ENCODE data around the gene ERBB4. TPM values are rescaled to one million over a fixed set of nuclear protein-coding genes. Genes with fewer than 3 reads are reported as not detected.

The ERBB4 gene
- 0.13 TPM in 1 of 2 replicates, not detected in the other for polyA plus RNA-seq (2014; cell fraction: cytosol; rRNA removed)
- 0.01 and 0.02 TPM in 2 replicates for polyA plus RNA-seq (2014; cell fraction: nucleus; rRNA removed)

- DNase-seq (ENCODE audit: low spot score), result no peak
Measured at GRCh38 chr2:212538305-212539071, at the start of gene ERBB4. Gene ERBB4 (minus strand): TSS chr2:212538802. CDS start chr2:212538530, 272 bp downstream.

DNA sequence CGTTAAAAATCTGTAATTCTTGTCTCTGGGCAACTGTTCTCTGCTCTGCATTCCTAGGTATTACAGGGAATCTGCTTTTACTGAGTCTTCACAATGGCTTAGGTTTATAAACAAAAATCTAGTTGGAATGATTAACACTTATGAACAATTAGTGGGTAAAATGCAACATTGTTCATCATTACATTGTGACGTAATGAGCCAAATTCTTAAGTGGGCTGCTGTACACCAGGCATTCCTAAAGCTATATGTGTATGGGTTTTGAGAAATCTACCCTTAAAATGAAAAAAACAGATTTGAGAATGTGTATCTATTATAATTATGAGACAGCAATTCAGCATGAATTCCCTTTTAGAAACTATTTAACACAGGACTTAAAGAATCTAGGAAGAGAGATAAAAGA, 41.5 kb upstream of the ERBB4 start:
- no peak for DNase-seq (ENCODE audit: low spot score)

GRCh38 chr2:212556296-212556695, 17.7 kb upstream of the ERBB4 start:
- DNase-seq (ENCODE audit: low spot score), result no peak

GRCh38 chr2:212554233-212554632, 15.6 kb upstream of the ERBB4 start:
- DNase-seq (ENCODE audit: low spot score), result no peak

GRCh38 chr2:212549941-212550340, 11.3 kb upstream of the ERBB4 start:
- no peak for DNase-seq (ENCODE audit: low spot score)

- no peak for DNase-seq (ENCODE audit: low spot score)
Measured at GRCh38 chr2:212549463-212549862, 10.9 kb upstream of the ERBB4 start.

DNA sequence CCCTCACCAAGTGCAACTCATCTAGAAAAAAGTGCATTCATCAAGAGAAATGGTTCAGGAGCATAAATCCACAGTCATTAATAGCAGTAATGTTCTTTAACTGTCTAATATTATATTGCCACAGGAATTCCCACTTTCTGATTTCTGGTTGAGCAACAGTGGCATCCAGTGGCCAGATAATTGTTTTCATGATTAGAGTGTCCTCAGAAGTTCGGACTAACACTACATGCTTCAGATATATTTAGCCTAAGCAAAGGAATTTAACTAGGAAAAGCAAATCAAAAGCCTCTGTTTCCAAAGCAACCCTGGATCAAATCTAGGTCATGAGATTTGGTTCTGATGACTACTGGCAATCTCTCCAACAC, 9.8 kb upstream of the ERBB4 start:
- no peak for DNase-seq (ENCODE audit: low spot score)

- no peak for DNase-seq (ENCODE audit: low spot score)
Measured at GRCh38 chr2:212547716-212548454, 9.3 kb upstream of the ERBB4 start.

GRCh38 chr2:212546669-212547068, 8.1 kb upstream of the ERBB4 start:
- DNase-seq (ENCODE audit: low spot score), result no peak

- no peak for DNase-seq (ENCODE audit: low spot score)
Measured at GRCh38 chr2:212540341-212540740, 1.7 kb upstream of the ERBB4 start.

- no peak for DNase-seq (ENCODE audit: low spot score)
Measured at GRCh38 chr2:212539072-212539880, 674 bp upstream of the ERBB4 start.

GRCh38 chr2:212537726-212538304, 787 bp downstream of the ERBB4 start:
- DNase-seq (ENCODE audit: low spot score), result no peak

DNA sequence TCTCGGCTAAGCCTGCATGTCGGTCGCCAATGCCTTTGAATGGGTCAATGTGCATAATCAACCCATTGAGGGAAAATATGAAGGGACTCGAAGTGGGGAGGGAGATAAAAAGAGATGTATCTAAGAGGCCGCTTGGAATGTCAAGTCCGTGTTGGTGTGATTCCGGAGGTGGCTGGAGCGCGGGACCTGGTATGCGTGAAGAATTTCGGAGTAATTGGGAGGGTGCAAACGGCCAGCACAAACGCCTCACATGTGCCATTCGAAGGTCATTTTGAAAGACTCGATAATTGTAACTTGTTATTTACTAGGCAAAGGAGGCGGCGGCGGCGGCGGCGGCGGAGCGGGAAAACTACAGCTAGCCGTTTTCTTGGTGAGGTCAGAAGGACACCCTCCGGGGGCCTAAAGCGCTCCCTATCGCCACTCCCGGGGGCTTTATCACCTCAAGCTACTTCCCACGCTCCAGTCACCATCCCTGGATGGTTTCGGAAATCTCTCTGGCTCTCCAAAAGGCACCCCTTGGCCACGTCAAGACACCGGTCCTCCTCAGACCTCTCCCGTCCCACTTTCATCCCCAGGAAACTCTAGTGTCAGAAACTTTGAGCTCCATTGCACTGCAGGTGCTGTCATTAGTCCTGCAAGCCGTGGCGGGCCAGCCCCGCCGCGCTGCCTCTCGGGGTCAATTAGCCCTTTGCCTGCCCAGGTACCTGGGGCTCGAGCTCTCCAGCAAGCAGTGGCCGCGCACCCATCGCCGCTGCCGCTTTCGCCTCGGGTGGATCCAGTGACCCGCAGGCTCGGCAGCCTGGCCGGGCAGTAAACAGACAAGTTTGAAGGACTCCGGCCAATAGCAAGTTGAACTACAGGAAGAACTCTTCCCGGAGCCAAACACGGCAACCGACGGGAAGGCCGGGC, 1.5 kb downstream of the ERBB4 start:
- no peak for DNase-seq (ENCODE audit: low spot score)

- DNase-seq (ENCODE audit: low spot score), result no peak
Measured at GRCh38 chr2:212535996-212536816, 2.4 kb downstream of the ERBB4 start.

DNA sequence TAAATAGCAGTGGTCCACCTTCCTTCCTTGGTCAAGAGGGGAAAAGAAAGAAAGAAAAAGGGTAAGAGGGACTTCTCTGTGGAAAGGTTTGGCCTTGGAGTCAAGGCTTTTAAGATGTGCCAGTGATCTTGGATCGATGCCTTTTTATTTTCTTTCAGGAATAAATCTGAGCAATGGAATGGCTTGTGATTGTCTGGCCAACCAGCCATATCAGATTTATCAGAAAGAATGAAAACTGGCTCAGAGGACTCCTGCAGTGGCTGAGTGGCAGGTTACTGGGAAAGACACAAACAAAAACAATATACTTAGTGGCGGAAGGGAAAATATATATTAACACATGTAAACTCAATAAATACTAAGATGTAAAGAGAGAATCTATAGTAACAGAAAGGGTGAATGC, 4.3 kb downstream of the ERBB4 start:
- DNase-seq (ENCODE audit: low spot score), result no peak

DNA sequence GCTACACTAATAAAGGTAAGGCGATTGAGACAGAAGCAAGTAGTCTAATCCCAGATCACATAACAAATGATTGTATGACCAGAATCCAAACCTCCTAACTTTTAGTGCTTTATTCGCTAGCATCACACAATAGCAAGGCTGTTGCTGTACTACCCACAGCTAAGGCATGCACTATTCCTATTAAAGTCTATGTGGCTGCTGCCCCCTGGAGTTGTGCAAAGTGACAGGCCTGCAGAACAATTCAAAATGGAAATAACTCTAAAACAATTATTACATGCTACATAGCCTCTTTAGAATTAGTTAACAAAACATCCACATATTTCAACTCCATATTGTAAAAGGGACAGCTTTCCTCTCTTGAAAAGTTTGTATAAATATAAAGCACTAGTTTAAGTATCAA, 6.0 kb downstream of the ERBB4 start:
- no peak for DNase-seq (ENCODE audit: low spot score)

- DNase-seq (ENCODE audit: low spot score), result no peak
Measured at GRCh38 chr2:212532087-212532486, 6.5 kb downstream of the ERBB4 start.

DNA sequence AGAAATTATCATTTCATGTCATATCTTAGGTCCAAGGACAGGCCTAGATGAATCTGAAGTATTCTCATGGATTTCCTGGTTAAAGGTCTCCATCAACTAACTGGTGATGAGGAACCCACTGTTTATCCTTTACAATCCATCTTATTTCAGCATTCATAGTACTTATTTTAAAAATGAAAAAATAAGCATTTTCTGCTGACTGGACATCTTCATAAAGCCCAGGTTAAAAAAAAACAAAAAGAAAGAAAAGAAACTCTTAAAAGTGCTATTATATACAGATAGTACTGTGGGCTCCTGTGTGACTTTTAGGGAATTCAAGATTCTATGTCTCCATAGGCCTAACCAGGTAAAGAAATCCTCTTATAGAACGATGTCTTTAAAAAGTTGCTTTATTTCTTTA, 7.1 kb downstream of the ERBB4 start:
- DNase-seq (ENCODE audit: low spot score), result no peak

DNA sequence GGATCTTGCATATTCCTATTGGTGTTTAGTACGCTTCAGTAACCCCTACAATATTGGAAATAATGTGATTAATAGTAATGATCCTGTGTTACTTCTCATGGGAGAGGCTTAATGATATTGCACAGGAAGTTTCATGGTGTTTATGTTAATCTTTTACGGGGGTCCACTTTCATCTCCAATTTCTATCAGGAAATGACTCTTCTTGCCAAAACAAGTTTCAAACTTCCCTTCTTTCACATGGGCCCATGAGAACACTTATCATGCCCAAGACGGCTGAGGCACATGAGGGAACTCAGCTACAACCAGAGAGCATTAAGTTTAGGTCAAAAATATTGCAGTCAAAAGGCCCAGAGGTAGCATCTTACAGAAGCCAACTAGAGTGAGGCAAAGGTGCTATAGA, 7.6 kb downstream of the ERBB4 start:
- DNase-seq (ENCODE audit: low spot score), result no peak

DNA sequence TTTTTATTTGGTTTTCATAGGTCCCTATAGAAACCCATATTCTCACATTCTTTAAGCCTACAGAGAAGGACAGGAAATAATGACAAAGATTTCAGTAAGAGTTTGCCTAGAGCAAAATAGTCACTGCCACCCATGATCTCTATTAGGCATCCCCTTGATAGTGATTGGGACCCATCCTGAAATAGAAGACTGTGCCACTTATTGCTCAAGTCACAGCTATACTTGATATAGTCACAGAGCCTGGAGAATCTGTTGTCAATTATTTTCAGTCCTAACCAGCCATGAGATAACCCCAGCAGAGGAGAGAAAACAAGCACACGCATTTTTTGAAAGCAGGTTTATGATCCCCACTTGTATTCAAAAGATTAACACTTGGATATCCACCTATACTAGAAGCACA, 8.2 kb downstream of the ERBB4 start:
- DNase-seq (ENCODE audit: low spot score), result no peak
